HEK293 (cell line): ENCODE measurements around the gene RIC8B.

ENCODE experiments used
- CTCF ChIA-PET: fragments of 350-600 bp; formaldehyde crosslinking; extraction: SDS; loops from one replicate; lab custom pipeline; 2021; ENCODE audit warnings: antibody characterized with exemption; lab: Yijun Ruan, JAX
- POLR2A ChIA-PET: fragments of 300-600 bp; formaldehyde crosslinking; extraction: SDS; loops from one replicate; lab custom pipeline; 2020; ENCODE audit warnings: antibody characterized with exemption, inconsistent platforms; lab: Yijun Ruan, JAX
- H3K27ac ChIP-seq: fragments of 200-500 bp; sonication (Bioruptor generic); 2 replicates; pipeline ENCODE4 v1.5.1; 2014; ENCODE audit warnings: low read depth, low read length, control low read depth, inconsistent platforms; ENCODE audit errors: extremely low read depth
- H3K36me3 ChIP-seq, 2 experiments: fragments of 200-500 bp in 1 of 2; sonication (Bioruptor generic) in 1 of 2; 1 replicate in 1 of 2; 2 replicates in 1 of 2; pipeline ENCODE4 v1.5.1; 2014 to 2017; ENCODE audit warnings: inconsistent platforms in 2 of 2, low read length in 2 of 2; ENCODE audit not compliant: control insufficient read depth in 2 of 2, insufficient read depth in 1 of 2
- H3K4me1 ChIP-seq: fragments of 200-500 bp; sonication (Bioruptor generic); 2 replicates; pipeline ENCODE4 v1.5.1; 2014; ENCODE audit warnings: mild to moderate bottlenecking, low read length, inconsistent platforms; ENCODE audit not compliant: control insufficient read depth, insufficient read depth
- H3K4me3 ChIP-seq: 2 replicates; pipeline ENCODE4 v1.5.1; 2011; ENCODE audit warnings: low read depth, mild to moderate bottlenecking, control low read depth, low read length, moderate library complexity
- H3K9me3 ChIP-seq: fragments of 200-500 bp; sonication (Bioruptor generic); 2 replicates; pipeline ENCODE4 v1.5.1; 2014; ENCODE audit warnings: low read depth, low read length, inconsistent platforms; ENCODE audit not compliant: control insufficient read depth, insufficient read depth
- BCL11A ChIP-seq: fragments of 450-650 bp; formaldehyde crosslinking; IDR thresholded peaks from 2 replicates; pipeline ENCODE4 v1.5.1; 2016; ENCODE audit warnings: low read depth, missing biosample characterization, missing genetic modification characterization
- GLI2 ChIP-seq: fragments of 450-650 bp; formaldehyde crosslinking; IDR thresholded peaks from 2 replicates; pipeline ENCODE4; 2017; ENCODE audit warnings: missing biosample characterization, missing genetic modification characterization, low read depth, borderline replicate concordance
- HOXC10 ChIP-seq: sonication (generic); formaldehyde crosslinking; IDR thresholded peaks from 2 replicates; pipeline ENCODE4 v1.8.1; 2023; ENCODE audit warnings: mild to moderate bottlenecking, missing genetic modification reagents
- INSM2 ChIP-seq: fragments of 450-650 bp; formaldehyde crosslinking; IDR thresholded peaks from 2 replicates; pipeline ENCODE4 v1.5.1; 2016; ENCODE audit warnings: missing biosample characterization, missing genetic modification characterization
- MEIS1 ChIP-seq: sonication (generic); formaldehyde crosslinking; IDR thresholded peaks from 2 replicates; pipeline ENCODE4 v1.8.1; 2022; ENCODE audit warnings: missing genetic modification reagents, mild to moderate bottlenecking, borderline replicate concordance
- MYNN ChIP-seq: fragments of 450-650 bp; formaldehyde crosslinking; IDR thresholded peaks from 2 replicates; pipeline ENCODE4 v1.5.1; 2016; ENCODE audit warnings: missing biosample characterization, missing genetic modification characterization, borderline replicate concordance
- SALL2 ChIP-seq: fragments of 450-650 bp; formaldehyde crosslinking; IDR thresholded peaks from 2 replicates; pipeline ENCODE4 v1.5.0; 2017; ENCODE audit warnings: missing biosample characterization, mild to moderate bottlenecking, missing genetic modification characterization, borderline replicate concordance
- ZFP69B ChIP-seq: fragments of 450-650 bp; formaldehyde crosslinking; IDR thresholded peaks from 2 replicates; pipeline ENCODE4 v1.5.1; 2016; ENCODE audit warnings: missing biosample characterization, missing genetic modification characterization
- ZIC2 ChIP-seq: fragments of 450-650 bp; formaldehyde crosslinking; IDR thresholded peaks from 2 replicates; pipeline ENCODE4 v1.5.1; 2016; ENCODE audit warnings: missing biosample characterization, missing genetic modification characterization
- ZNF148 ChIP-seq: fragments of 450-650 bp; formaldehyde crosslinking; IDR thresholded peaks from 2 replicates; pipeline ENCODE4 v1.5.0; 2017; ENCODE audit warnings: missing biosample characterization, missing genetic modification characterization, borderline replicate concordance
- ZNF211 ChIP-seq: fragments of 450-650 bp; formaldehyde crosslinking; IDR thresholded peaks from 2 replicates; pipeline ENCODE4 v1.5.1; 2016; ENCODE audit warnings: low read depth, missing biosample characterization, missing genetic modification characterization
- ZNF341 ChIP-seq: fragments of 450-650 bp; formaldehyde crosslinking; IDR thresholded peaks from 2 replicates; pipeline ENCODE4; 2016; ENCODE audit warnings: low read depth, missing biosample characterization, missing genetic modification characterization
- ZNF416 ChIP-seq: fragments of 450-650 bp; formaldehyde crosslinking; IDR thresholded peaks from 2 replicates; pipeline ENCODE4 v1.5.1; 2016; ENCODE audit warnings: missing biosample characterization, missing genetic modification characterization
- ZNF544 ChIP-seq: fragments of 450-650 bp; formaldehyde crosslinking; IDR thresholded peaks from 2 replicates; pipeline ENCODE4 v1.5.0; 2017; ENCODE audit warnings: missing biosample characterization, missing genetic modification characterization
- ZNF558 ChIP-seq: fragments of 450-650 bp; formaldehyde crosslinking; IDR thresholded peaks from 2 replicates; pipeline ENCODE4 v1.5.1; 2016; ENCODE audit warnings: missing biosample characterization, missing genetic modification characterization
- ZNF561 ChIP-seq: fragments of 450-650 bp; IDR thresholded peaks from 2 replicates; pipeline ENCODE4 v1.5.1; 2018; ENCODE audit warnings: missing biosample characterization, missing genetic modification characterization, borderline replicate concordance
- ZNF571 ChIP-seq: fragments of 450-650 bp; formaldehyde crosslinking; IDR thresholded peaks from 2 replicates; pipeline ENCODE4 v1.5.0; 2017; ENCODE audit warnings: missing biosample characterization, missing genetic modification characterization
- ZNF629 ChIP-seq: fragments of 450-650 bp; formaldehyde crosslinking; IDR thresholded peaks from 2 replicates; pipeline ENCODE4 v1.5.1; 2017; ENCODE audit warnings: missing biosample characterization, missing genetic modification characterization
- ZNF645 ChIP-seq: fragments of 450-650 bp; formaldehyde crosslinking; IDR thresholded peaks from 2 replicates; pipeline ENCODE4; 2016; ENCODE audit warnings: missing biosample characterization, missing genetic modification characterization
- ZNF792 ChIP-seq: fragments of 450-650 bp; formaldehyde crosslinking; IDR thresholded peaks from 2 replicates; pipeline ENCODE4 v1.5.1; 2016; ENCODE audit warnings: missing biosample characterization, missing genetic modification characterization
- ZSCAN23 ChIP-seq: fragments of 450-650 bp; formaldehyde crosslinking; IDR thresholded peaks from 2 replicates; pipeline ENCODE4 v1.5.1; 2016; ENCODE audit warnings: missing biosample characterization, missing genetic modification characterization

Gene RIC8B

GRCh38 chr12:106907846-106908245 lies 133.4 kb downstream of the RIC8B start:
- no peak for TF ChIP-seq SALL2 (tag by site-specific recombination)
- no peak for TF ChIP-seq ZNF629 (tag by site-specific recombination)
- POLR2A ChIA-PET: no interaction called here
- CTCF ChIA-PET: interaction anchor here (2.3 kb wide), 1 partner anchor 12 kb away, joined by 10 read pairs; no protein-coding TSS in a partner anchor
- H3K36me3 ChIP-seq: no peaks in the 10 kb centered on the region
- H3K4me3 ChIP-seq: no peak overlapping the region
- no peak overlapping the region for H3K27ac ChIP-seq
- H3K4me1 ChIP-seq: no peaks in the 10 kb centered on the region
- no peaks in the 10 kb centered on the region for H3K9me3 ChIP-seq

- no peak overlapping the region for H3K27ac ChIP-seq
- H3K36me3 ChIP-seq: no peaks in the 10 kb centered on the region
- H3K9me3 ChIP-seq: no peaks in the 10 kb centered on the region
- no peak for TF ChIP-seq INSM2 (tag by site-specific recombination)
- no peak overlapping the region for H3K4me3 ChIP-seq
- POLR2A ChIA-PET: no interaction called here
- no peaks in the 10 kb centered on the region for H3K4me1 ChIP-seq
- CTCF ChIA-PET: interaction anchor here (2.3 kb wide), 1 partner anchor 11 kb away, joined by 10 read pairs; no protein-coding TSS in a partner anchor
These were observed 134.1 kb downstream of the RIC8B start for GRCh38 chr12:106908561-106908960.

GRCh38 chr12:106910202-106910601 lies 135.7 kb downstream of the RIC8B start:
- Histone ChIP-seq H3K4me1 (no peaks in the 10 kb centered on the region), H3K9me3 (no peaks in the 10 kb centered on the region), H3K27ac (no peak overlapping the region), H3K36me3 (no peaks in the 10 kb centered on the region), H3K4me3 (no peak overlapping the region)
- ChIA-PET POLR2A (no interaction called here), CTCF (interaction anchor here (0.6 to 0.8 kb wide), 2 partner anchors 8 to 110 kb away, joined by 3 read pairs; no protein-coding TSS in a partner anchor)
- TF ChIP-seq ZNF416 (tag by site-specific recombination) (no peak), ZSCAN23 (tag by site-specific recombination) (no peak), ZNF645 (tag by site-specific recombination) (no peak), MYNN (tag by site-specific recombination) (no peak), ZNF341 (tag by site-specific recombination) (no peak), ZNF558 (tag by site-specific recombination) (no peak), ZNF561 (no peak), ZNF148 (tag by site-specific recombination) (no peak), GLI2 (tag by site-specific recombination) (no peak), ZIC2 (tag by site-specific recombination) (no peak), ZNF544 (tag by site-specific recombination) (no peak), ZNF571 (tag by site-specific recombination) (no peak), ZNF792 (tag by site-specific recombination) (no peak), MEIS1 (CRISPR knock-in tag) (no peak), ZNF211 (tag by site-specific recombination) (no peak), HOXC10 (CRISPR knock-in tag) (no peak), ZFP69B (tag by site-specific recombination) (no peak), BCL11A (tag by site-specific recombination) (no peak)
